G401.6 (cell line): ENCODE data around the gene DIPK1B.

Experiments used
- FAIRE-seq: peaks from 2 replicates; lab custom pipeline; 2012; peaks lifted over from hg19 to GRCh38; lab: Jason Lieb, UNC

DIPK1B gene

DNA sequence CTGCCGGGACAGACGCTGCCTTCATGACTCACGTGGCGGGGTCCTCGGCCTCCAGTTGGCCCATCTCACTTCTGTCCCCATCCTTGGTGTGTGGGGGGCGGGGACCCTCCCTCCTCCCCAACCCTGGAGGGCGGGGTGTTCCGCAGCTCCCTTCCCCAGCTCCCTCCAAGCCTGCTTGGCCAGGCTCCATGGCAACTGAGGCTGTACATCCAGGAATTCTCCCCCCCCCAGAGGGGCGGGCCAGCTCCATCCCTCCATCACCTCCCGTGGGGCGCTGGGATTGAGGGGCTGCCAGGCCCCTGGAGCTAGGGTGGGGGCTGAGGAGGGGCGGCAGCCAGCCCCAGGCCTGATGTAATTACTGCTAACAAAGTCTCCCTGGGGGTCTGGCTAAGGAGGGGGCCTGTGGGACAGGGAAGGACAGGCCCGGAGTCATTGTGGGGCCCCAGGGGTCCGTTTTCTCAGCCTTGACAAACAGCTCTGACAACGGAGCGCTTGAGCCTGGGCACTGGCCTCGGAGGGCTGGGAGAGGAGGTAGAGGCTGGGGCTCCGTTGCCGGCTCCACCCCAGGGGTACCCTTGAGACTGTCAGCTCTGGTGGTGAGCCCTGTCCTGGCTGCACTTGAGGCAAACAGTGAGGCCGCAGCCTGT lies 8.0 kb downstream of the DIPK1B start:
- peak; percentile 95 for FAIRE-seq

DNA sequence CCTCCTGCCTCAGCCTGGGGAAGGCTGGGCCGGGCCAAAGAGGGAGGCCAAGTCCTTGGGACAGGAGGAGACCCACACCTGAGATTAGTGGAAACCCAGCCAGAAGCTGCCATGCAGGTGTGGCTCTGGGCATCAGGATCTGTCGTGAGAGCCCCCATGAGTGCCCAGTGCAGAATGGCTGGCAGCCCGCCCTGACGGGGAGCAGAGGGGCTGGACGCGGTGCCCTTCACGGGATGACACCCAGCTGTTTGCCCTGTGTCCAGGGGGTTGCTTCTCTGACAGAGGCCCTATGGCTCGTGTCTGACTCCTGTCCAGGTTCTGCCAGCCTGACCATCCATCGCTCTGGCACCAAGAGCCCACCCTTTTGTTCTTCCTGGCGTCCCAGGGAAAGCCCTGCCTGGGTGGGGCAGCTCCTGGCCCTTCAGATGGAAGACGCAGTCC lies 8.5 kb downstream of the DIPK1B start:
- FAIRE-seq, result no peak

GRCh38 chr9:136721339-136722092 lies 9.1 kb downstream of the DIPK1B start:
- FAIRE-seq, result peak; percentile 19

DNA sequence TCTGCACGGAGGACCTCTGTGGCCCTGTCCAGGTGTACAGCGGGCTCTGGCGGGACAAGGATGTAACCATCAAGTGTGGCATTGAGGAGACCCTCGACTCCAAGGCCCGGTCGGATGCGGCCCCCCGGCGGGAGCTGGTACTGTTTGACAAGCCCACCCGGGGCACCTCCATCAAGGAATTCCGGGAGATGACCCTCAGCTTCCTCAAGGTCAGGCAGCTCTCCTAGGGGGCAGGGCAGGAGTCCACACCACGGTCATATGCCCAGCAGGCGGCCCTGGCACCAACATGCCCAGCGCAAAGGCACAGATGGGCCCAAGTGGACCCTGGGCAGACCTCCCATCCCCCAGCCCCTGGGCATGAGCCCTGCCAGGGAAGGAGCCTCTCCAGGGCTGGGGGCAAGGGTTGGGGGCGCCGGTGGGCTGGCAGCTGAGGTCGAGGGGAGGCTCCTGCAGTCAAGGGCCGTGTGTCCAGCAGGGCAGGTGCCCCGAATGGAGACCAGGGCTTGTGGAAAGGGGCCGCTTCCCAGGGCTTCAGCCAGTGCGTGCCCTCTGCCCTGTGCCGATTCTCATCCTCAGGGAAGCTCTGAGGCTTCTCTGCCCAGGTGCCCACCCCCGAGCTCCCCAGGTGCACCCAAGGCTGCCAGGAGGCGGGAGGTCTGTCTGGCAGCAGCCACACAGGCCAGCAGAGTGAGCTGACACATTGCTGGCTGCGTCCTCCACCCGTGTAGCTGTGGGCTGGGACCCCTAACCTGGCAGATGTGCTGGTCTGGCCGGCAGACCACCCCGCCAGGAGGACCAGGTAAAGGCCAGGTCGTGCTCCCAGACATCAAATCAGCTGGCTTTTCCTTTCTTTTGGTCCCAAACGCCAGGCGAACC lies 10.0 kb downstream of the DIPK1B start:
- no peak for FAIRE-seq

GRCh38 chr9:136722969-136723356 lies 10.6 kb downstream of the DIPK1B start:
- FAIRE-seq, result no peak

DNA sequence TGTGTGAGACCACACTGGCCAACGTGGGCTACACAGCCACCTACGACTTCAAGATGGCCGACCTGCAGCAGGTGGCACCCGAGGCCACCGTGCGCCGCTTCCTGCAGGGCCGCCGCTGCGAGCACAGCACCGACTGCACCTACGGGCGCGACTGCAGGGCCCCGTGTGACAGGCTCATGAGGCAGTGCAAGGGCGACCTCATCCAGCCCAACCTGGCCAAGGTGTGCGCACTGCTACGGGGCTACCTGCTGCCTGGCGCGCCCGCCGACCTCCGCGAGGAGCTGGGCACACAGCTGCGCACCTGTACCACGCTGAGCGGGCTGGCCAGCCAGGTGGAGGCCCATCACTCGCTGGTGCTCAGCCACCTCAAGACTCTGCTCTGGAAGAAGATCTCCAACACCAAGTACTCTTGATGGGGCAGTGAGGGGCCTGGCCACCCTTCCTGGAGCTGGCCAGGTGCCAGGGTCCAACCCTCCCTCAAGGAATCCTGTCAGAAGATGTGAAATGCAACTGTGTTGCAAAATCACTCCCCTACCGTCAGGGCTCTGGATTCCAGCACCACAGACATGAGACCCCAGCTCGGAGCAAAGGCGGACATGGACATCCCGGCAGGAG lies 11.1 kb downstream of the DIPK1B start:
- FAIRE-seq, result peak; percentile 56

- no peak for FAIRE-seq
These were observed 11.6 kb downstream of the DIPK1B start for GRCh38 chr9:136723989-136724388.

DNA sequence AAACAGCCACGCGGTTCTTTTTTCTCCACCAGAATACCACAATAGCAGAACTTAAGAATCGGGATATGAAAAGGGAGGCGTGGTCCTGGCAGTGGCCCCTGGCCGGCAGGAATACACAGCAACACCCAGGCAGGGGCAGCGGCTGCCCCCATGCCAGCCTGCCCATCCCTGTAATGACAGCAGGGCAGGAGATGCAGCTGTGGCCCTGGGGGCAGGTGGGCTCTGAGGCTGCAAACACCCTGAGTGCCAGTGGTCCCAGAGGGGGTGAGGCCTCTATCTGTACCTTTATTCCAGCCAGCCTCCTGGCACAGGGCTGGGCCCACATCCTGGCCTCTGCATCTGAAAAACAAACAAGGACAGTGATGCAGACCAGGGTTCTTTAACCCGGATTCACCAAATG lies 12.4 kb downstream of the DIPK1B start:
- no peak for FAIRE-seq

GRCh38 chr9:136725612-136726011 lies 13.2 kb downstream of the DIPK1B start:
- FAIRE-seq, result no peak

GRCh38 chr9:136726118-136726517 lies 13.7 kb downstream of the DIPK1B start:
- no peak for FAIRE-seq

- no peak for FAIRE-seq
These were observed 14.3 kb downstream of the DIPK1B start for GRCh38 chr9:136726631-136727191.

DNA sequence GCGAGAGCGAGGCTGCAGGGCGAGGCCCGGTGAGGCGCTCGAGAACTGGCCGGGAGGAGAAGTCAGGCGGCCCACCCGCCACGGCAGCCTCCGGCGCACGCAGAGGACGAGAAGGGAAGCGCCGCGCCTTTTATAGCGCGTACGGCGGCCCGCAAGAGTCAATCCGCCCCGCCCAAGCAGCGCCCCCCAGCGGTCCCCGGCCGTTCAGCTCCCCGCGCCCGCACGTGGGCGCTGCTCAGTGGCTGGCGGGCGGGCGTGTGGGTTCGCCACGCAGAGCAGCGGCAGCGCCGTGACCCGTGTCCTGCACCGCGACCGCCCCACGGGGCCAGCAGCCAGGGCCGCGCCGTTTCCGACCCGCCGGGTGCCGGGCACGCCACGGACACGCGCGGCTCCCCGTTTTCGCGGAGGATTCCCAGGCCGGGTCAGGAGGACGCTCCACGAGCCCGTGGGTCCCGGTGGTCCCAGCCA lies 15.7 kb downstream of the DIPK1B start:
- FAIRE-seq, result no peak

DNA sequence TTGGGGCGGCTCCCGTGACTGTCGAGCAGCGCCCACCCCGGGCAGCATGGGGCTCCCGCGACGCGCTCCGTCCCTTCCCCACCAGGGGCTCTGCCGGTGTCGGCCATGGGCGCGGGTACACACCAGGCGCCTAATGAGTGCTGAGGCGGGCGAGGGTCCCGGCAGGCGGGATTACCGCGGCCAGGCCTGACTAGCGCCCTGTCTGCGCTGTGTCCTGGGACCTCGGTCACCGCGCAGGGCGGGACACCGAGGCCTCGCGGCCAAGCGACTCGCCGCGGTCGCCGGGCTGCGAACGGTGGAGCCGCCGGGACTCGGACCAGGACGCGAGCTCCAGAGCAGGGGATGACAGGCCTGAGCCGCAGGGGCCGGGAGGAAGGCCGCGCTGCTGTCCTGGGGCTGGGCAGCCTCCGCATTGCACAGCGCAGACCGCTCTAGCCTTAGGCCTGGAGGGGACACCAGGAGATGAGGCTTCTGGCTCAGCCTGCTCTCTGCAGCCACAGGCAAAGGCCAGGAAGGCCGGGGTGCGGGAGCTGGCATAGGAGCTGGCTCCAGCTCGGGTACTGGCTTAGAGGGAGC lies 16.3 kb downstream of the DIPK1B start:
- FAIRE-seq, result no peak

DNA sequence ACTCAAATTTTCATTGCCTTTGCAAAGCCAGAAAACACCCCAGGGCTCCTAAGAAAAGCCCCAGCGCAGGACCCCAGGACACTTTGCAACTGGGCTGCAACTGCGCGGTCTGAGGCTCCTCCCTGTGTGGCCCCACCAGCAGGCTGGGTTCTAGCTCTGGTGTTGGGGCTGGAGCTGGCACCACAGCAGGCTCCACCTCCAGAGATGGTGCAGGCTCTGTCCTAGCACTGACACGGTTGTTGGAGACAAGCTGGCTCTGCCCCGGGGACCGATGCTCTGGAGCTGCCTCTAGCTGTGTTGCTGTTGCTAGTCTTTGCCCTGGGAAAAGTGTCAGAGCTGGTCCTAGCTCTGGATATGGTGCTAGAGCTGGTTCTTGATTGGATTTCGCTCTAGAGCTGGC lies 16.8 kb downstream of the DIPK1B start:
- no peak for FAIRE-seq

GRCh38 chr9:136729926-136730325 lies 17.6 kb downstream of the DIPK1B start:
- no peak for FAIRE-seq

DNA sequence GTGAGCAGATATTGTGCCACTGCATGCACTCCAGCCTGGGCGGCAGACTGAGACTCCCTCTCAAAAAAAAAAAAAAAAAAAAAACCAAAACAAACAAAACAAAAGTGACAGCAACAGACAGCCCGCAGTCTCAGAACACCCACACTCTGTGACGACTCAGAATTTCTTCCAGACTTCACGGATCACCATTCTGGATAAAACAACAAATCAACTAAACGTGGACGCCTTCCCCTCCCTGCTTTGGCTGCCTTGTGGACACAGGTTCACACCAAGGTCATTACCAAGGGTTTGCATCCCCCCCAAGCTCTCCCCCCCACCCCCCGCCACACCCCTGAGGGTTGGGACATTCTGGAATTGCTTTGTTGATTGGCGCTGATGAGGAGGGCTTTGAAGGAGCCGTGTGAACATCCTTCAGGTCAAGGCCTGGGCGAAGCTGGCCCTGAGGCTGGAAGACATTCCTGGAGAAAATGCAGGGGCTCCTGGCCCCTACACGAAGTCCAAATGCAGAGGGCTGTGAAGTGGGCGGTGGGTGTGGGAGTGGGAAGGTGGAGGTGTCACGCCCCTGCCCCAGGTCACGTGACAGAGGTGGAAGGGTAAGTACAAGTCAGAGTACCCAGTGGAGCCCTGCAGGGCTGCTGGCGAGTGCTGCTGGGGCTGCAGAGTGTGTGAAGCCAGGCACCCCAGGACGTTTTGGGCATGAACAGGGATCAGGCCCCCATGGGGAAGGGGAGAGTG lies 20.2 kb downstream of the DIPK1B start:
- no peak for FAIRE-seq

DNA sequence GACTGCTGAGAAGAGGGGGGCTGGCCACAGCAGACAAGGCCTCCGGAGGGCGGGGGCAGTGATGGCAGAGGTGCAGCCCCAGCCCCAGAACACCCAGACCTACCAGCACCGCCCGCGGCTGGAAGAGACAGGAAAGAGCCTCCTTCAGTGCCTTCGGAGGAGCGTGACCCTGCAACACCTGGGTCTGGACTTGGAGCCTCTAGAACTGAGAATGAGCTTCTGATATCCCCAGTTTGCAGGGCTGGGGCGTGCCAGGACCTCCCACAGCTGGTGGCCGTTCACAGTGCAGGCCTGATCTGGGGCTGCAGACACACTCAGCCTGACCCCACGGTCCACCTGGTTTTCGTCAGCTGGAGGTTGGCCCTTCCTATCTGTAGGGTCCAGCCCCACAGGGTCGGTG lies 21.2 kb downstream of the DIPK1B start:
- FAIRE-seq, result no peak

DNA sequence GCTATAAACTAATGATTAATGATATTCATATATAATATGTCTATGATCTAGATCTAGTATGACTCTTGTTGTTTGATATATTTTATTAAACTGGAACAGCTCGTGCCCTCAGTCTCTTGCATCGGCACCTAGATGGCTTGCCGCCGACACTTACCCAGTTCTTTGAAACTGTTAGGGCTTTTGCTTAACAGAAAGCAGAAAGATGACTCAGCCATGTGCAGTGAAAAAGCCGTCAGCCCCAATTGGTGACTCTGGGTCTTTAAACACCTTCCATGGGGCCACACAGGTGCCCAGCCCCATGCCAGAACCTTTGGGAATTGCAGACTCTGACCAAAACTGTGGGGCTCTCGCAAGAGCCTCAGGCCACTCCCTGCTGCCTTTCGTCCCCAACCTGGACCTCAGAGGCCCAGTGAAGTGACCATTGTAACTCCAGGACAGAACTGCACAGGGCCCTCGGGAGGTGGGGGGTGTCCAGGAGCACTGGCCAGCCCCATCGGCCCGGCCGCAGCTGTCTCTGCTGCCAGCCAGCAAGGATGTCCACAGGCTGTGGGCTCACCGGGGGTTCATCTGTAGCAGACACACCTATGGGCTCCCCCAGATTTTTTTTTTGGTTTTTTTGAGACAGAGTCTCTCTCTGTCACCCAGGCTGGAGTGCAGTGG lies 22.6 kb downstream of the DIPK1B start:
- no peak for FAIRE-seq

DNA sequence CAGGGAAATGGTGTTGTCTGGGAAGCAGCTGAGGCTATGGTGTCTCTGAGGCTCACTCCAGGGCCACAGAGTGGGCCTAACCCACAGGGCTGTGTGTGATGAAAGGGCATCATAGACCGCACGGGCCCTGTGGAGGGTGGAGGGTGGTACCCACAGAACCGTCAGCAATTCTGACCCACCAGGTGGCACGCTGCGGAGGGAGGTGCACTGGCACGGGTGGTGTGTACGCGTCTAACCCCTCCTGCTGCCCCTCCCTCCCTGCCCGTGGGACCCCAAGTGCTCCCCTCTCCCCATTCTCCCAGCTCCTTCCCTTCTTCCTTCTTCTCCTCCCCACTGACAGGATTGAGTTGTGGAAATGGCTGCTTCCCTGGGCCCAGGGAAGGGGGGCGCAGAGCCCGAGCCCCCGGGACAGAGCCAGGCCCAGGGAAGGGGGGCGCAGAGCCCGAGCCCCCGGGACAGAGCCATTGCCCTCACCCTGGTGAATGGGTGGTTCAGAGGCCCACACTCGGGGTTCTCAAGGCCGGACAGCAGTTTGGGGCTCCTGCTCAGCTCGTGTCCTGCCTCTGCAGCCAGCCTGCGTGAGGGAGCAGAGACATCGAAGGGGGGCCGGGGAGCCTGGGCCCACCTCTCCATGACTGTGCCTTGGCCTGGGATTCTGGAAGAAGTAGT lies 23.6 kb downstream of the DIPK1B start:
- no peak for FAIRE-seq

DNA sequence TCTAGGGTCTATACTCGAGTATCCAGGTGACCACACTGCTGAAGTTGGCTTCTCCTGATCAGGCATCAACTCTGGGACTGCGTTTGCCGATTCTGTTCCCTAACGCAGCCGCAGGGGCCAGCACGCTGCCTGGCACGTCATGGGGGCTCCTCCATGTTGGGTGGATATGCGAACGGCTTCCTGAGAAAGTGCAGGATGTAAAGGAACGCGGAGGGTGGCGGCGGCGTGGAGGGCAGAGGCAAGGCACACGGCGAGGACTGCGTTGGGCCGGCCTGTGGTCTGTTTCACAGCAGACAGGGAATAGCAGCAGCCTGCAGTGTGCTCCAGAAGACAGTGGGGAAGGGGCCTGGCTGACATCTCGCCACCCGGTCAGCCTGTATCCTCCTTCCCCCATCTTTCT lies 26.6 kb downstream of the DIPK1B start:
- no peak for FAIRE-seq
